Sigmoid colon (tissue), 7 donors: ENCODE results near the gene ZFYVE19. TPM values are rescaled to one million over a fixed set of nuclear protein-coding genes. Genes with fewer than 3 reads are reported as not detected.

ENCODE experiments used
- DNase-seq: peaks from one replicate; pipeline ENCODE4 v3.0.0-alpha.2; 2019
- H3K27ac ChIP-seq, 4 donors: fragments of 200-600 bp; sonication (generic); one replicate each; pipeline ENCODE4 v1.5.1; 2016 to 2019; ENCODE audit warnings: mild to moderate bottlenecking in 1 of 4
- H3K27me3 ChIP-seq, 3 donors: fragments of 200-600 bp; sonication (generic); one replicate each; pipeline ENCODE4 v1.5.1; 2019; ENCODE audit warnings: mild to moderate bottlenecking in 1 of 3
- H3K36me3 ChIP-seq, 4 donors: fragments of 200-600 bp; sonication (generic); one replicate each; pipeline ENCODE4 v1.5.1; 2016 to 2019
- H3K4me1 ChIP-seq, 4 donors: fragments of 200-600 bp; sonication (generic); one replicate each; pipeline ENCODE4 v1.5.1; 2017 to 2019
- H3K4me3 ChIP-seq, 4 donors: fragments of 200-600 bp; sonication (generic); one replicate each; pipeline ENCODE4 v1.5.1; 2017 to 2019; ENCODE audit warnings: mild to moderate bottlenecking in 2 of 4, moderate library complexity in 1 of 4
- H3K9me3 ChIP-seq, 4 donors: fragments of 200-600 bp in 3 of 4; sonication (generic) in 3 of 4; one replicate each; pipeline versions ENCODE4 v1.5.1 to v1.6.1; 2013 to 2019
- EP300 ChIP-seq, 4 donors: sonication (generic); formaldehyde crosslinking; IDR thresholded peaks; one replicate each; pipeline ENCODE4 v1.6.1; 2017; ENCODE audit warnings: antibody characterized with exemption in 4 of 4
- POLR2A ChIP-seq, 2 donors: fragments of 450-650 bp; IDR thresholded peaks; one replicate each; pipeline ENCODE4 v1.6.1; 2016; ENCODE audit warnings: antibody characterized with exemption in 2 of 2, mild to moderate bottlenecking in 2 of 2, moderate library complexity in 2 of 2
- POLR2AphosphoS5 ChIP-seq, 4 donors: sonication (generic); formaldehyde crosslinking; IDR thresholded peaks; one replicate each; pipeline ENCODE4 v1.6.1; 2017; ENCODE audit warnings: antibody characterized with exemption in 4 of 4
- WGBS, 2 donors: extraction: QIAGEN DNeasy Blood & Tissue Kit; methylation state at CpG; one replicate each; pipeline ENCODE4 v1.1.7; 2013; 5-methylcytosine and 5-hydroxymethylcytosine counted together
- intact Hi-C: fragments of 100-400 bp; cut with DNase I; formaldehyde crosslinking; loops from one replicate; pipeline ENCODE4 v1.15.1; 2023
- polyA plus RNA-seq, 3 donors: library from polyadenylated mRNA; stranded (reverse); fragments of 200-250 nt; gene quantifications; one replicate each; pipeline ENCODE4 v1.2.3, GENCODE V29; 2013
- total RNA-seq, 4 donors: library from RNA; depleted of rRNA; stranded (reverse); fragments of >200 nt; gene quantifications; one replicate each; pipeline ENCODE4 v1.1.0, GENCODE V29; 2016
- TF ChIP-seq, protein P1 (sequence below), 4 experiments: fragments of 450-650 bp in 3 of 4; fragments of 200-600 bp in 1 of 4; IDR thresholded peaks; one replicate each; pipeline ENCODE4 v1.5.1; 2016 to 2019; ENCODE audit warnings: antibody characterized with exemption in 4 of 4, mild to moderate bottlenecking in 3 of 4, moderate library complexity in 2 of 4
- donor health status: healthy with polysubstance abuse.
- donor health status: Bipolar disorder and iron deficiency.
- donor health status: healthy.

ZFYVE19 gene
- total and polyA plus RNA-seq, 7 donors = 14.4 to 49.6 (median 28.7) TPM

DNA sequence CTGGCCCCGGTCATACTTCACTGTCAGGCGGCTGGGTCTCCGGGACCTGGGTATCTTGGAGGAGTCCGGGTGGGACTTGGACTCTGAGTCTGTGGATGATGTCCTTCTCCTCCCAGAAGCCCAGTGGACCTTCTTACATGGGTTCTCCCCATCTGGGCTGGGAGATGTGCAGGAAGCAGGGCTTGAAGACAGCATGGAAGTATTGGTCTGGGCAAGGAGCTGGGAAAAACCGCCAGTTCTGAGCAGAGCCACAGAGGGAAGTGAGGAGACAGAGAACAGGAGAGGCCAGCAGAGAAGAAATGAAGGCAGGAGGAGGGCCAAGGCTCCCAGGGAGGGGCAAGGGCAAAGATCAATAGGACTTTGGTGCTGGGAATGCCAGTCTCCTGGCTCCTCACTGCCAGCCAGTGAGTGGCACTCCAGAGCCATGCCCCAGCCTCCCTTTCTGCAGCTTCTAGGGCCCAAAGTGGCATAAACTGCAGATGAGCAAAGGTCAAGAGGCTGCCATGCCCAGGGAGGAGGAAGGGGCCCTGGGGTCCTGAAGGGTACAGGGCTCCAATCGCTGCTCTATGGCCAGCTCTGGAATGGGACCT, 21.7 kb downstream of the ZFYVE19 start, which contains the start of gene PPP1R14D:
TSS of gene PPP1R14D (minus strand) at position 262 of the 590 bp plus-strand sequence. CDS start at position 195, 67 bp downstream.
- intact Hi-C loops = no loop called here
- TF ChIP-seq EP300 (IDR thresholded peaks at IDR 0.05) (no peak), POLR2A (IDR thresholded peaks at IDR 0.05) (peak in 1 of 2 donors; percentile 65), POLR2AphosphoS5 (IDR thresholded peaks at IDR 0.05) (peak in 1 of 4 donors; percentile 42)
- TF ChIP-seq, protein P1, sequence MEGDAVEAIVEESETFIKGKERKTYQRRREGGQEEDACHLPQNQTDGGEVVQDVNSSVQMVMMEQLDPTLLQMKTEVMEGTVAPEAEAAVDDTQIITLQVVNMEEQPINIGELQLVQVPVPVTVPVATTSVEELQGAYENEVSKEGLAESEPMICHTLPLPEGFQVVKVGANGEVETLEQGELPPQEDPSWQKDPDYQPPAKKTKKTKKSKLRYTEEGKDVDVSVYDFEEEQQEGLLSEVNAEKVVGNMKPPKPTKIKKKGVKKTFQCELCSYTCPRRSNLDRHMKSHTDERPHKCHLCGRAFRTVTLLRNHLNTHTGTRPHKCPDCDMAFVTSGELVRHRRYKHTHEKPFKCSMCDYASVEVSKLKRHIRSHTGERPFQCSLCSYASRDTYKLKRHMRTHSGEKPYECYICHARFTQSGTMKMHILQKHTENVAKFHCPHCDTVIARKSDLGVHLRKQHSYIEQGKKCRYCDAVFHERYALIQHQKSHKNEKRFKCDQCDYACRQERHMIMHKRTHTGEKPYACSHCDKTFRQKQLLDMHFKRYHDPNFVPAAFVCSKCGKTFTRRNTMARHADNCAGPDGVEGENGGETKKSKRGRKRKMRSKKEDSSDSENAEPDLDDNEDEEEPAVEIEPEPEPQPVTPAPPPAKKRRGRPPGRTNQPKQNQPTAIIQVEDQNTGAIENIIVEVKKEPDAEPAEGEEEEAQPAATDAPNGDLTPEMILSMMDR (IDR thresholded peaks at IDR 0.05) = no peak
- Histone ChIP-seq H3K27ac (no peak within 1 kb of the TSS), H3K27me3 (peaks cover 0 to 8% (median 0%) of the 10 kb centered on the region in 3 donors), H3K36me3 (no peaks in the 10 kb centered on the region), H3K4me3 (peak within 1 kb of the TSS in 1 of 4 donors; percentile 9), H3K9me3 (no peaks in the 10 kb centered on the region), H3K4me1 (no peaks in the 10 kb centered on the region)
- WGBS, 2 donors = 17 to 72% methylated on average over 6 of the region's 6 CpGs
- DNase-seq = no peak

DNA sequence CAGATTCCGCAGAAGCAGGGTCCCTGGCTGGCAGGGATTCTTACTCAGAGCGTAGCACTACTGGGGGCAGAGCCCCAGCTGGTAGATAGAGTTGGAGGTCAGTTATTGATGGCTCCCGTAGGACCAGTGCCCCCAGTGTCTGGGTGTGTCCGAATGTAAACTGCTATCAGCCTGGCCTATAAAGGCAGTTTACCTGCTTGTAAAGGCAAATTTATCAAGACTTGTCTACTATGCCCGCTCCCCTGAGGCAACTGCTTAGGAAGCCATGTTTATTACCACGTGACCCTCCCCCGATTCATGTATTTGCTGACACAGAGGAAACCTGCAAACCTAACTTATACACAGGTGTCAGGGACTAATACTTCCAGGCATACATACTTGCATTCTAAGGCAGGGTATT, 22.2 kb downstream of the ZFYVE19 start:
- Histone ChIP-seq H3K36me3 (no peaks in the 10 kb centered on the region), H3K9me3 (no peaks in the 10 kb centered on the region), H3K27ac (no peak overlapping the region), H3K27me3 (peaks cover 0 to 8% (median 0%) of the 10 kb centered on the region in 3 donors), H3K4me3 (no peak overlapping the region), H3K4me1 (no peaks in the 10 kb centered on the region)
- no peak for DNase-seq
- intact Hi-C loops = no loop called here
- 15 to 68% methylated on average over 7 of the region's 7 CpGs for WGBS, 2 donors
- TF ChIP-seq POLR2AphosphoS5 (IDR thresholded peaks at IDR 0.05) = no peak
- TF ChIP-seq, protein P1 (IDR thresholded peaks at IDR 0.05) = no peak

DNA sequence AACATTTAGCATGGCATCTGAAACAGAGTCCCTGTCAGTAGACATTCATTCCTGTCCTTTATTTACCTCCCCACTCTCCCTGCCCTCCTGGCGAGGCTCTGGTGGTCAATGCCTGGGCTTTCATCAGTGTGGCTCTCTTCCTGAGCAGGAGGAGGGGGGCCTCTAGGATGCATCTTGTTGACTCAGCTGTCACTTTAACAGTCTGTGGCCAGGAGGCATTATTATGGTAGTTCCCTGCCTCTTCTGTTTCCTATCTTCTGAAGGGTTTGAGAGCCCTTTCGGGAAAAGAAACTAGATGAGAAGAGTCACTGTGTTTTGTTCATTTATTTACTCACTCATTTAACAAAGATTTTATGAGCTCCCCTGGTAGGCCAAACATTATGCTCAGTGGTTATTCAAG, 24.0 kb downstream of the ZFYVE19 start:
- intact Hi-C loops = no loop called here
- no peaks in the 10 kb centered on the region for H3K4me1 ChIP-seq
- H3K27ac ChIP-seq = no peak overlapping the region
- H3K4me3 ChIP-seq = no peak overlapping the region
- H3K9me3 ChIP-seq = no peaks in the 10 kb centered on the region
- WGBS, 2 donors = 74% methylated on average over 2 of the region's 2 CpGs
- H3K27me3 ChIP-seq = peaks cover 0 to 3% (median 0%) of the 10 kb centered on the region in 3 donors
- TF ChIP-seq POLR2A (IDR thresholded peaks at IDR 0.05) = no peak
- TF ChIP-seq, protein P1 (IDR thresholded peaks at IDR 0.05) = no peak
- TF ChIP-seq EP300 (IDR thresholded peaks at IDR 0.05) = no peak
- no peak for TF ChIP-seq POLR2AphosphoS5 (IDR thresholded peaks at IDR 0.05)
- H3K36me3 ChIP-seq = no peaks in the 10 kb centered on the region
- no peak for DNase-seq

DNA sequence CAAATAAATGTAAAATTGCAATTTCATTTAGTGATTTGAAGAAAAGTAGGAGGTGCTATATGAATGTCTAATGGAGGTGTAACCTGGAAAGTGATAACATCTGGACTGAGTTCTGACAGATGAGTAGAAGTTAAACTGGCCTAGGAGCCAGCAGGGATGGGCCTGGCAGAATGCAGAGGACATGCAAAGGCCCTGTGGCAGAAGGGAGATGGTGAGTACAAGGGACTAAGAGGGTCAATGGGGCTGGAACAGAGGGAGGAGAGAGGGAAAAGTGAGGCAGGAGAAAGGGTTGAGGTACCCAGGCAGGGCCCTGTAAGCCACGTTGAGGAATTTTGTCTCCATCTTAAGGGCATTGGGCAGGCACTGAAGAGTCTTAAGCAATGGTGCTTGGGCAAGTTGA, 25.0 kb downstream of the ZFYVE19 start:
- 85 to 87% methylated on average over 1 of the region's 1 CpG for WGBS, 2 donors
- Histone ChIP-seq H3K9me3 (no peaks in the 10 kb centered on the region), H3K36me3 (no peaks in the 10 kb centered on the region), H3K4me1 (no peaks in the 10 kb centered on the region), H3K27ac (no peak overlapping the region), H3K27me3 (peaks cover 0 to 3% (median 0%) of the 10 kb centered on the region in 3 donors), H3K4me3 (no peak overlapping the region)
- TF ChIP-seq POLR2A (IDR thresholded peaks at IDR 0.05) (no peak), EP300 (IDR thresholded peaks at IDR 0.05) (no peak)
- TF ChIP-seq, protein P1 (IDR thresholded peaks at IDR 0.05) = no peak
- DNase-seq = no peak
- intact Hi-C loops = no loop called here

DNA sequence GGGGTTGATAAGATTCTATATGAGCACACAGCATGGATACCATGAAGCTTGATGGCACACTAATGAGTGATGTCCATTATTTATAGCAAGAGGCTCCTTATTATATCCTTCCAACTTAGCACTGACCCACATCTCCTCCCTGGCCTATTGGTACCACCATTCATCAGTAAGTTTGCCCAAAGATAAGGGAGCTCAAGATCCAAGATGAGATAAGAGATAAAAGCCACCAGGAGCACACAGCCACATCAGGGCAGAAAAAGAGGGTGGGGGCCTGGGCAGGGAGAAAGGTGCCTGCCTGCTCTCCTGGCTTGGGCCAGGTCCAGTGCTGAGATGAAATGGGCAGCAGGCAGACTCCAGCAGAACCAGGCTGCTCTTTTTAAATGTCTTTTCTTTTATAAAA, 26.0 kb downstream of the ZFYVE19 start:
- no peaks in the 10 kb centered on the region for H3K9me3 ChIP-seq

More for the DNA sequence above, 26.0 kb downstream of the ZFYVE19 start:
- Histone ChIP-seq H3K4me3 (no peak overlapping the region), H3K4me1 (no peaks in the 10 kb centered on the region), H3K27me3 (no peaks in the 10 kb centered on the region), H3K27ac (no peak overlapping the region), H3K36me3 (no peaks in the 10 kb centered on the region)
- TF ChIP-seq POLR2A (IDR thresholded peaks at IDR 0.05) (no peak), EP300 (IDR thresholded peaks at IDR 0.05) (no peak), POLR2AphosphoS5 (IDR thresholded peaks at IDR 0.05) (no peak)
- TF ChIP-seq, protein P1 (IDR thresholded peaks at IDR 0.05) = no peak
- intact Hi-C loops = no loop called here
- DNase-seq = no peak
